ENCODE results near the gene CDCA5.

DNA sequence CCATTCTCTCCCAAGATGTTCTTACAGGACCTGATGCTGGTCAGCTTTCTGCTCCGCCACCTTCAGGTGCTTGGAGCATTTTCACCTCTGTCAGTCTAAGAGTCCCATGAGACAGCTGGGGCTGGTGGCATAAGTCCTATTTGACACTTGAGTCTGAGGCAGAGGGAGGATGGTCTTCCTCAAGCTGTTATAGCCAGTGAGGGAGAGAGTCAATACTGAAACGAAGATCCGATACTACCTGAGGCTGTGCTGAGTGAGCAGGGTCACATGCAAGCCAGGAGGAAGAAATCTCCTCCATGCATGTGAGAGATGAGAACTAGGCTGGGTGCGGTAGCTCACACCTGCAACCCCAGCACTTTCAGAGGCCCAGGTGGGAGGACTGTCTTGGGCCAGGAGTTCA, 5.8 kb upstream of the CDCA5 start:
- TF ChIP-seq, protein P1, sequence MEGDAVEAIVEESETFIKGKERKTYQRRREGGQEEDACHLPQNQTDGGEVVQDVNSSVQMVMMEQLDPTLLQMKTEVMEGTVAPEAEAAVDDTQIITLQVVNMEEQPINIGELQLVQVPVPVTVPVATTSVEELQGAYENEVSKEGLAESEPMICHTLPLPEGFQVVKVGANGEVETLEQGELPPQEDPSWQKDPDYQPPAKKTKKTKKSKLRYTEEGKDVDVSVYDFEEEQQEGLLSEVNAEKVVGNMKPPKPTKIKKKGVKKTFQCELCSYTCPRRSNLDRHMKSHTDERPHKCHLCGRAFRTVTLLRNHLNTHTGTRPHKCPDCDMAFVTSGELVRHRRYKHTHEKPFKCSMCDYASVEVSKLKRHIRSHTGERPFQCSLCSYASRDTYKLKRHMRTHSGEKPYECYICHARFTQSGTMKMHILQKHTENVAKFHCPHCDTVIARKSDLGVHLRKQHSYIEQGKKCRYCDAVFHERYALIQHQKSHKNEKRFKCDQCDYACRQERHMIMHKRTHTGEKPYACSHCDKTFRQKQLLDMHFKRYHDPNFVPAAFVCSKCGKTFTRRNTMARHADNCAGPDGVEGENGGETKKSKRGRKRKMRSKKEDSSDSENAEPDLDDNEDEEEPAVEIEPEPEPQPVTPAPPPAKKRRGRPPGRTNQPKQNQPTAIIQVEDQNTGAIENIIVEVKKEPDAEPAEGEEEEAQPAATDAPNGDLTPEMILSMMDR (conservative IDR thresholded peaks at IDR 0.05; ENCODE audit: low read depth, low read length): no peak
- TF ChIP-seq EZH2 (IDR thresholded peaks at IDR 0.05; ENCODE audit: low read length, unreplicated experiment): no peak
